ENCODE results near the gene PIK3CB.

GRCh38 chr3:138768946-138769345 lies 65.8 kb downstream of the PIK3CB start:
- TF ChIP-seq, protein P1, sequence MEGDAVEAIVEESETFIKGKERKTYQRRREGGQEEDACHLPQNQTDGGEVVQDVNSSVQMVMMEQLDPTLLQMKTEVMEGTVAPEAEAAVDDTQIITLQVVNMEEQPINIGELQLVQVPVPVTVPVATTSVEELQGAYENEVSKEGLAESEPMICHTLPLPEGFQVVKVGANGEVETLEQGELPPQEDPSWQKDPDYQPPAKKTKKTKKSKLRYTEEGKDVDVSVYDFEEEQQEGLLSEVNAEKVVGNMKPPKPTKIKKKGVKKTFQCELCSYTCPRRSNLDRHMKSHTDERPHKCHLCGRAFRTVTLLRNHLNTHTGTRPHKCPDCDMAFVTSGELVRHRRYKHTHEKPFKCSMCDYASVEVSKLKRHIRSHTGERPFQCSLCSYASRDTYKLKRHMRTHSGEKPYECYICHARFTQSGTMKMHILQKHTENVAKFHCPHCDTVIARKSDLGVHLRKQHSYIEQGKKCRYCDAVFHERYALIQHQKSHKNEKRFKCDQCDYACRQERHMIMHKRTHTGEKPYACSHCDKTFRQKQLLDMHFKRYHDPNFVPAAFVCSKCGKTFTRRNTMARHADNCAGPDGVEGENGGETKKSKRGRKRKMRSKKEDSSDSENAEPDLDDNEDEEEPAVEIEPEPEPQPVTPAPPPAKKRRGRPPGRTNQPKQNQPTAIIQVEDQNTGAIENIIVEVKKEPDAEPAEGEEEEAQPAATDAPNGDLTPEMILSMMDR (IDR thresholded peaks at IDR 0.05), result no peak
- TF ChIP-seq SIN3A (IDR thresholded peaks at IDR 0.05; ENCODE audit: borderline replicate concordance, insufficient read depth, low read depth, low read length) (no peak), REST (IDR thresholded peaks at IDR 0.05; ENCODE audit: insufficient read depth in 1 of 2, low read depth in 2 of 2, low read length in 1 of 2) (no peak), POLR2AphosphoS5 (IDR thresholded peaks at IDR 0.05; ENCODE audit: low read depth, low read length) (no peak), TCF7L2 (IDR thresholded peaks at IDR 0.05; ENCODE audit: low read depth, low read length) (no peak)
